Erythroblast (primary cell): ENCODE measurements around the gene ZBTB7C.

Experiments used
- GATA1 ChIP-seq: IDR thresholded peaks from 2 replicates; pipeline ENCODE4 v1.6.1; 2011; ENCODE audit warnings: low read depth, mild to moderate bottlenecking, control low read depth, low read length, moderate library complexity
- POLR2A ChIP-seq: IDR thresholded peaks from 2 replicates; pipeline ENCODE4 v1.6.1; 2011; ENCODE audit warnings: mild to moderate bottlenecking, low read length

DNA sequence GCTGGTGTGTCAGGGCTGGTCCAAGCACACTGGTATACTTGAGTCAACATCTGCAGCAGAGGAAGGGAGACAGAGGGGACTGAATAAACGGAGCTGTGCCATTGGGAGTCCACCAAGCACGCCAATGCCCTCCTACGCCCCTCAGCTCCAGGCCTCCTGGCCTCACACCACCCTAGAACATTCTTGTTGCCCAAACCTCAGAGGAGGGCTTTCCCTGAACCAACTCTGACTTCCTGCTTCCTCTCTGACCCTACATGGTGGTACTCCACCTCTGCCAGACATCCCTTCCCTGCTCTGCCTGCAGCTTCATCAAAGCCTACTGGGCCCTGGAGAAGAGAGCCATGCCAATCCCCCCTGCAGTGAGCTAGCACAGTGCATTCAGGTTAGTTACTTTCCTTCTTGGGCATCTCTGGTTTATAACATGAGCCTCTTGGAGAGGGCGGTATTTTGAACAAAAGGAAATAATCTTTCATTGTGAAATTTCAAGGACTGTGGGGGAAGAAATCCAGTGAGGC is 54.4 kb downstream of the ZBTB7C start:
- no peak for TF ChIP-seq POLR2A
- no peak for TF ChIP-seq GATA1
